K562 (cell line): ENCODE data around the gene RELL2. TPM values are rescaled to one million over a fixed set of nuclear protein-coding genes. Genes with fewer than 3 reads are reported as not detected.

ENCODE experiments used
- ATAC-seq: fragments of 200-7000 bp; cut with Tn5 transposase; 3 replicates; pipeline ENCODE4 v1.9.1; 2020; ENCODE audit warnings: moderate library complexity
- BruUV-seq: library from RNA; stranded (reverse); fragments of 400-500 nt; replicated peaks from 2 replicates; lab custom pipeline; 2021; lab: Mats Ljungman, UMichigan
- CTCF ChIA-PET: fragments of 300-600 bp; formaldehyde crosslinking; extraction: SDS; loops from one replicate; lab custom pipeline; 2021; ENCODE audit warnings: low intra/inter-chr PET ratio; lab: Yijun Ruan, JAX
- POLR2A ChIA-PET: fragments of 300-600, 350-650 bp; sonication (Branson Sonifier 250); formaldehyde crosslinking; extraction: SDS; loops from one replicate; lab custom pipeline; 2021; ENCODE audit warnings: antibody characterized with exemption, inconsistent platforms; lab: Yijun Ruan, JAX
- DNase-seq, 4 experiments: peaks; one replicate each; pipeline versions ENCODE4 v3.0.0 to v3.0.0-alpha.2; 2011 to 2018; ENCODE audit warnings: low spot score in 3 of 4, mixed read lengths in 3 of 4; ENCODE audit errors: extremely low read depth in 1 of 4
- FAIRE-seq: peaks from 2 replicates; lab custom pipeline; 2011; peaks lifted over from hg19 to GRCh38; lab: Jason Lieb, UNC
- H2AFZ ChIP-seq: 2 replicates; pipeline ENCODE4 v1.6.0; 2011; ENCODE audit warnings: low read depth, low read length, control low read depth, inconsistent platforms
- H3K27ac ChIP-seq: fragments of 200-600 bp; 3 replicates; pipeline ENCODE4 v1.8.0; 2011; ENCODE audit warnings: low read depth, mild to moderate bottlenecking, control low read depth, inconsistent platforms, low read length, moderate library complexity, mixed read lengths; ENCODE audit errors: extremely low read depth
- H3K27me3 ChIP-seq, 2 experiments: fragments of 300-600 bp in 1 of 2; 2 replicates in 1 of 2; 3 replicates in 1 of 2; pipeline versions ENCODE4 v1.6.0 to v1.8.0; 2011; ENCODE audit warnings: inconsistent platforms in 2 of 2, low read length in 2 of 2, mild to moderate bottlenecking in 1 of 2, mixed read lengths in 1 of 2, moderate library complexity in 1 of 2; ENCODE audit not compliant: control insufficient read depth in 2 of 2, insufficient read depth in 2 of 2
- H3K36me3 ChIP-seq: fragments of 300-600 bp; 3 replicates; pipeline ENCODE4 v1.8.0; 2011; ENCODE audit warnings: mild to moderate bottlenecking, low read length, inconsistent platforms; ENCODE audit not compliant: control insufficient read depth, insufficient read depth
- H3K4me1 ChIP-seq, 2 experiments: fragments of 200-600 bp in 1 of 2; replicated peaks in 1 of 2; 2 replicates in 1 of 2; 3 replicates in 1 of 2; pipeline versions ENCODE4 v1.5.1 to v1.8.0; 2011; ENCODE audit warnings: inconsistent platforms in 2 of 2, low read length in 2 of 2, mild to moderate bottlenecking in 1 of 2, mixed read lengths in 1 of 2, moderate library complexity in 1 of 2; ENCODE audit not compliant: control insufficient read depth in 2 of 2, insufficient read depth in 2 of 2
- H3K4me2 ChIP-seq: 2 replicates; pipeline ENCODE4 v1.6.1; 2011; ENCODE audit warnings: low read length, control low read depth, inconsistent platforms, mixed read lengths; ENCODE audit not compliant: insufficient read depth
- H3K4me3 ChIP-seq: fragments of 200-600 bp; sonication (generic), shearing (Covaris generic); 2 replicates; pipeline ENCODE4 v1.5.1; 2016; ENCODE audit warnings: control low read depth, inconsistent platforms
- H3K79me2 ChIP-seq: fragments of 200-600 bp; 3 replicates; pipeline ENCODE4 v1.8.0; 2011; ENCODE audit warnings: low read length, inconsistent platforms; ENCODE audit not compliant: control insufficient read depth, insufficient read depth
- H3K9ac ChIP-seq, 2 experiments: 2 replicates each; pipeline versions ENCODE4 v1.6.0 to v1.6.1; 2011; ENCODE audit warnings: low read depth in 2 of 2, low read length in 2 of 2, control low read depth in 1 of 2, inconsistent platforms in 1 of 2, mild to moderate bottlenecking in 1 of 2, mixed read lengths in 1 of 2; ENCODE audit not compliant: insufficient read depth in 1 of 2
- H3K9me1 ChIP-seq: one replicate; pipeline ENCODE4 v1.6.0; 2011; ENCODE audit warnings: inconsistent platforms, mild to moderate bottlenecking, low read length, moderate library complexity; ENCODE audit not compliant: control insufficient read depth, insufficient read depth
- H3K9me3 ChIP-seq: replicated peaks from 2 replicates; pipeline ENCODE4 v1.5.1; 2011; ENCODE audit warnings: low read depth, low read length, inconsistent platforms; ENCODE audit not compliant: control insufficient read depth, insufficient read depth
- H4K20me1 ChIP-seq: replicated peaks from 2 replicates; pipeline ENCODE4 v1.6.1; 2011; ENCODE audit warnings: low read length, inconsistent platforms, mixed read lengths; ENCODE audit not compliant: control insufficient read depth, insufficient read depth
- PYGO2 ChIP-seq: fragments of 450-650 bp; IDR thresholded peaks from 2 replicates; pipeline ENCODE4 v1.6.1; 2016; ENCODE audit warnings: mild to moderate bottlenecking, missing genetic modification characterization, moderate library complexity, missing compliant biosample characterization
- RBM25 ChIP-seq: fragments of 200-400 bp; formaldehyde crosslinking; IDR thresholded peaks from 2 replicates; pipeline ENCODE4 v1.6.1; 2018; ENCODE audit warnings: low read length, low read depth, moderate library complexity; ENCODE audit not compliant: severe bottlenecking
- STAT5B ChIP-seq: fragments of 250-450 bp; sonication (Bioruptor Pico); IDR thresholded peaks from 2 replicates; pipeline ENCODE4 v1.8.0; 2021; ENCODE audit warnings: mild to moderate bottlenecking, inconsistent platforms
- ZNF174 ChIP-seq: fragments of 250-450 bp; sonication (Bioruptor Pico); IDR thresholded peaks from 2 replicates; pipeline ENCODE4 v1.4.0; 2020; ENCODE audit warnings: mild to moderate bottlenecking
- ZNF589 ChIP-seq: fragments of 200-800 bp; sonication (Bioruptor generic); IDR thresholded peaks from 2 replicates; pipeline ENCODE4 v1.6.1; 2016; ENCODE audit warnings: low read depth, missing genetic modification characterization, missing compliant biosample characterization
- ZNF699 ChIP-seq: fragments of 250-450 bp; sonication (Bioruptor Pico); IDR thresholded peaks from 2 replicates; pipeline ENCODE4 v1.8.0; 2021; ENCODE audit warnings: mild to moderate bottlenecking, moderate library complexity; ENCODE audit not compliant: insufficient replicate concordance
- WGBS: fragments of 100-300 bp; shearing (Covaris generic); methylation state at CpG from one replicate; pipeline ENCODE4 v1.1.6; 2016; ENCODE audit warnings: low coverage, mixed read lengths; ENCODE audit not compliant: insufficient coverage; ENCODE audit errors: missing lambda C conversion rate; 5-methylcytosine and 5-hydroxymethylcytosine counted together
- in situ Hi-C: fragments of 300-500 bp; cut with MboI; formaldehyde crosslinking; loops from 4 replicates; pipeline ENCODE4 v1.15.0; 2018; ENCODE audit warnings: inconsistent platforms, mixed read lengths
- intact Hi-C: fragments of 100-400 bp; cut with micrococcal nuclease; formaldehyde crosslinking; loops from 2 replicates; pipeline ENCODE4 v1.14.2; 2022
- polyA plus RNA-seq, 8 experiments: library from polyadenylated mRNA; depleted of rRNA in 4 of 8; stranded (reverse) in 5 of 8; unstranded in 3 of 8; fragments of >200 nt; fragmentation: Nextera tagmentation in 2 of 8; fragmentation: Illumina TruSeq in 1 of 8; extraction: Ambion mirVana in 2 of 8; extraction: Trizol in 1 of 8; gene quantifications; 2 replicates each; pipeline versions ENCODE4 v1.2.1 to v1.2.3, GENCODE V29; 2011 to 2014; ENCODE audit warnings: inconsistent platforms in 1 of 8, missing spikeins in 1 of 8
- total RNA-seq, 7 experiments: library from RNA; depleted of rRNA in 6 of 7; stranded (reverse); fragments of >200 nt in 6 of 7; fragmentation: Illumina TruSeq in 2 of 7; extraction: Trizol in 2 of 7; gene quantifications; 2 replicates each; pipeline versions ENCODE4 v1.2.1 to v1.2.3, GENCODE V29; 2011 to 2021; ENCODE audit warnings: low replicate concordance in 1 of 7
- TF ChIP-seq, protein P1 (sequence below): sonication (generic); formaldehyde crosslinking; IDR thresholded peaks from 2 replicates; pipeline ENCODE4 v1.8.0; 2022; ENCODE audit warnings: mild to moderate bottlenecking, missing genetic modification reagents
- TF ChIP-seq, protein P2 (sequence below): sonication (generic); formaldehyde crosslinking; IDR thresholded peaks from 2 replicates; pipeline ENCODE4 v1.8.0; 2022; ENCODE audit warnings: mild to moderate bottlenecking, missing genetic modification reagents

Gene RELL2
- total and polyA plus RNA-seq, 9 of the 15 experiments (the other 6 are each of a cell fraction or from before 2014, with no cell fraction given), result 0.06 to 36.0 (median 14.3) TPM

DNA sequence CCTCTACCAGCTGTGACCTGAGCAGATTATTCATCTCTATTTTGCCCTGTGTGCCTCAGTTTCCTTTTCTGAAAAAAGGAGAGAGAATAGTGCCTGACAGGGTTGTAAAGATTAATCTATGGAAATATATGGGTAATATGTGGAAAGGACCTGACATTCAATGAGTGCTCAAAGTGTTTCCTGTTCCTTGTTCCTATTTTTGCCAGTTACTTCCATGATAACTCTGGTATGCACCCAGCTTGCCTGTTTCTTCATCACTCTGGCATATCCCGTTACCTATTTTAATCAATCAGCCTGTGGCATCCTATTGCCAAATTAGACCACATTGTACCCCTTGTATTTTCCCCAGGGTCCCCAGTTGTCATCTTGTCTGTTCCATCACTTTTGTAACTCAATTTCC lies 48.8 kb downstream of the RELL2 start (continued):
- TF ChIP-seq, protein P1, sequence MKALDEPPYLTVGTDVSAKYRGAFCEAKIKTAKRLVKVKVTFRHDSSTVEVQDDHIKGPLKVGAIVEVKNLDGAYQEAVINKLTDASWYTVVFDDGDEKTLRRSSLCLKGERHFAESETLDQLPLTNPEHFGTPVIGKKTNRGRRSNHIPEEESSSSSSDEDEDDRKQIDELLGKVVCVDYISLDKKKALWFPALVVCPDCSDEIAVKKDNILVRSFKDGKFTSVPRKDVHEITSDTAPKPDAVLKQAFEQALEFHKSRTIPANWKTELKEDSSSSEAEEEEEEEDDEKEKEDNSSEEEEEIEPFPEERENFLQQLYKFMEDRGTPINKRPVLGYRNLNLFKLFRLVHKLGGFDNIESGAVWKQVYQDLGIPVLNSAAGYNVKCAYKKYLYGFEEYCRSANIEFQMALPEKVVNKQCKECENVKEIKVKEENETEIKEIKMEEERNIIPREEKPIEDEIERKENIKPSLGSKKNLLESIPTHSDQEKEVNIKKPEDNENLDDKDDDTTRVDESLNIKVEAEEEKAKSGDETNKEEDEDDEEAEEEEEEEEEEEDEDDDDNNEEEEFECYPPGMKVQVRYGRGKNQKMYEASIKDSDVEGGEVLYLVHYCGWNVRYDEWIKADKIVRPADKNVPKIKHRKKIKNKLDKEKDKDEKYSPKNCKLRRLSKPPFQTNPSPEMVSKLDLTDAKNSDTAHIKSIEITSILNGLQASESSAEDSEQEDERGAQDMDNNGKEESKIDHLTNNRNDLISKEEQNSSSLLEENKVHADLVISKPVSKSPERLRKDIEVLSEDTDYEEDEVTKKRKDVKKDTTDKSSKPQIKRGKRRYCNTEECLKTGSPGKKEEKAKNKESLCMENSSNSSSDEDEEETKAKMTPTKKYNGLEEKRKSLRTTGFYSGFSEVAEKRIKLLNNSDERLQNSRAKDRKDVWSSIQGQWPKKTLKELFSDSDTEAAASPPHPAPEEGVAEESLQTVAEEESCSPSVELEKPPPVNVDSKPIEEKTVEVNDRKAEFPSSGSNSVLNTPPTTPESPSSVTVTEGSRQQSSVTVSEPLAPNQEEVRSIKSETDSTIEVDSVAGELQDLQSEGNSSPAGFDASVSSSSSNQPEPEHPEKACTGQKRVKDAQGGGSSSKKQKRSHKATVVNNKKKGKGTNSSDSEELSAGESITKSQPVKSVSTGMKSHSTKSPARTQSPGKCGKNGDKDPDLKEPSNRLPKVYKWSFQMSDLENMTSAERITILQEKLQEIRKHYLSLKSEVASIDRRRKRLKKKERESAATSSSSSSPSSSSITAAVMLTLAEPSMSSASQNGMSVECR (CRISPR knock-in tag), result no peak
- TF ChIP-seq ZNF589, result no peak

DNA sequence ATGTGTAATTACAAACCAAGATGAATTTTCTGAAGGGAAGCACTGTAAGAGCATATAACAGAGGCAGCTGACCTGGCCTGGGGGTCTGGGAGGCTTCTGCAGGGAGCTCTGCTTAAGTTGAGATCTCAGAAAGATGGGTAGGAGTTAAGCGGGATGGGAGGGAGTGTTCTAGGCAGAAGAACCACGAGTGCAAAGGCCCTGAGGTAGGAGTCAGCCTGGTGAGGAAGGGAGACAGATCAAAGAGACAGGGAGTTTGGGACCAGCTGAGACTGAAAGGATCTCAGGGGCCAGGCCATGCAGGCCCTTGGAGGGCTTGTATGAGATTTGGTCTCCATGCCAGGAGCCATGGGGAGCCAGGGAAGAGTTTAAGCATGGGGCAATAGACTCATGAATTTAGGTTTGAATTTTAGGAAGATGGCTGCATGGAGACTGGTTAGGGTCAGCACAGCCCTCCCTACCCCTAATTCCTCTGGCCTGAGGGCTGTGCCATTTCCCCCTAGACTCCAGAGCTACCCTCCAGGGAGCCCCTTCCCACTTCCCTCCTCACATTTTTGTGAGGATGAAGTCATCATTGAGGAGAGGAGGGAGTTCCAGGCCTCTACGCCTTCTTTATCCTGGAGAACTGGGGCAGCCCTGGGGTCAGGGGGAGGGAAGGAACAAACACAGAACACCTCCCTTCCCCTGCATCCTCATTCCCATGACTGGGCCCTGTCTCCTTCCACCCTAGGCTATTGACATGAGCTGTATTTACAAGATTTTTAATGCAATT lies 50.0 kb downstream of the RELL2 start:
- H3K4me3 ChIP-seq, result no peak overlapping the region
- H3K27me3 ChIP-seq, result no peaks in the 10 kb centered on the region
- no peaks in the 10 kb centered on the region for H3K36me3 ChIP-seq
- FAIRE-seq (no peak), ATAC-seq (no peak), DNase-seq (no peak)
- intact Hi-C loops, result no loop called here
- no peak overlapping the region for H3K9ac ChIP-seq
- BruUV-seq, result no TSS peak
- no peak overlapping the region for H3K27ac ChIP-seq
- 53% methylated on average over 3 of the region's 3 CpGs for whole genome bisulfite sequencing
- H3K4me2 ChIP-seq, result no peak overlapping the region
- TF ChIP-seq PYGO2 (tag) (no peak), STAT5B (CRISPR knock-in tag) (no peak), ZNF174 (CRISPR knock-in tag) (no peak), RBM25 (peak; percentile 11), ZNF699 (CRISPR knock-in tag) (no peak)
- TF ChIP-seq, protein P2, sequence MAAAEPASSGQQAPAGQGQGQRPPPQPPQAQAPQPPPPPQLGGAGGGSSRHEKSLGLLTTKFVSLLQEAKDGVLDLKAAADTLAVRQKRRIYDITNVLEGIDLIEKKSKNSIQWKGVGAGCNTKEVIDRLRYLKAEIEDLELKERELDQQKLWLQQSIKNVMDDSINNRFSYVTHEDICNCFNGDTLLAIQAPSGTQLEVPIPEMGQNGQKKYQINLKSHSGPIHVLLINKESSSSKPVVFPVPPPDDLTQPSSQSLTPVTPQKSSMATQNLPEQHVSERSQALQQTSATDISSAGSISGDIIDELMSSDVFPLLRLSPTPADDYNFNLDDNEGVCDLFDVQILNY, result no peak
- H3K79me2 ChIP-seq, result peaks cover under 1% of the 10 kb centered on the region; the same call in 1 of the 3 replicates
- POLR2A ChIA-PET, result interaction anchor here (0.6 to 0.8 kb wide), 3 partner anchors 20 to 135 kb away, joined by 3 to 5 read pairs (median 4); partner anchors contain the start of gene FCHSD1
- in situ Hi-C loops, result no loop called here
- no peaks in the 10 kb centered on the region for H3K9me3 ChIP-seq
- H3K4me1 ChIP-seq, result peaks cover 40 to 57% of the 10 kb centered on the region in 2 experiments
- peaks cover 3% of the 10 kb centered on the region for H3K9me1 ChIP-seq
- CTCF ChIA-PET, result no interaction called here
- no peaks in the 10 kb centered on the region for H4K20me1 ChIP-seq
- H2AFZ ChIP-seq, result peak overlapping the region; percentile 8; the same call in 1 of the 2 replicates
